SK-N-MC (cell line): ENCODE data around the gene CHST3.

Experiments used
- EZH2 ChIP-seq: fragments of 200-600 bp; sonication (generic); IDR thresholded peaks from one replicate; pipeline ENCODE4 v1.6.1; 2017; ENCODE audit warnings: antibody characterized with exemption
- POLR2AphosphoS5 ChIP-seq: IDR thresholded peaks from 2 replicates; pipeline ENCODE4 v1.6.1; 2012; ENCODE audit warnings: mild to moderate bottlenecking, low read depth, low read length, borderline replicate concordance

- TF ChIP-seq POLR2AphosphoS5 (no peak), EZH2 (no peak)
These were observed 79.0 kb downstream of the CHST3 start for GRCh38 chr10:72043016-72043834.
